ENCODE data around the gene MGAT2.

The MGAT2 gene

GRCh38 chr14:49659526-49660455 is 39.2 kb downstream of the MGAT2 start:
- DNase-seq: no peak

- no peak for DNase-seq
Measured at GRCh38 chr14:49670475-49670874, 49.9 kb downstream of the MGAT2 start.
